ENCODE data around the gene ZC3H8. TPM values are rescaled to one million over a fixed set of nuclear protein-coding genes. Genes with fewer than 3 reads are reported as not detected.
"Not testable (repeated sequence)": the region's sequence is repeated elsewhere in the genome, so short reads cannot be mapped to it uniquely, and the experiment has no call there.

The ZC3H8 gene
- 31.8 and 33.4 TPM in 2 replicates for total RNA-seq

DNA sequence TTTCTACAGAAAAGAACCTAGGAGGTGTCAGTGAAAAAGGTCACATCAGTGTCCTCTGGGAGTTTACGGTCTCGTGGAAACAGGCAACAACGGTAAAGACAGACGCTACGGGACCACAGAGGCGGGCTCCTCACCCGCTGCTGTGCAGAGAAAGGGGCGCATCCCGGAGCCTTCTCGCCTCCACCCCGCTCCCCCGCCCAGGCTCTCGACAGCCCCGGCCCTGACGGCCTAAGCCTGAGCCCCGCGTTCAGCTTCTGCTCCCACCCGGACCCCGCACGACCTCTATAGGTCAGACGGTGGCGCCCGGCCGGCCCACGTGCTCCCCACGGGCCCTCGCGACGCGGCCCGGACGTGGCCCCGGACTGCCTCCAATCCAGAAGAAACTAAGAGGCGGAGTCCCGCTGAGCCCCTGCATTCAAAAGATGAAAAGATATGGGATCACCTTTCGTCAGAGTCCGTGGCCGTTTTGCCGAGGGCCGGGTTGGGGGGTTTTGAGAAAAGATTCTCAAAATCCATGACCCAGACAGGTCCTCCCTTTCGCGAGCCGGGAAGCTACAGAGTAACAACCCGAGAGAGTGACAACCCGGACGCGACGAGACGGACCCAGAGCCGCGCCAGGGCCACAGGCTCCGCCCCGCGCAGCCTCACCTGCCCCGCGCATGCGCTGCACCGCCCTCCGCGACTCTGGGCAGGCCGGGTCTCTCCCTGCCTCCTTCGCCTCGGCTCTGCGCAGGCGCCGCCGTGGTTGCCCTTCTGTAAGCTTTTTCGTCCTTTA is at the start of gene ZC3H8:
Gene ZC3H8, minus strand, starts transcription at position 577 of the 775 bp plus-strand sequence. Its CDS starts 61 bp downstream, at position 516.
- H3K4me3 Mint-ChIP-seq (ENCODE audit: low read depth): peak within 1 kb of the TSS; percentile 31
- peaks cover 6% of the 10 kb centered on the region for H3K36me3 Mint-ChIP-seq (ENCODE audit: low read depth)
- peak within 1 kb of the TSS; percentile 91 for H3K27ac Mint-ChIP-seq
- intact Hi-C loops (cut with micrococcal nuclease): loop anchor here (1.0 to 10.0 kb wide), 7 partner anchors 21 to 370 kb away; partner anchors contain the start of genes ANAPC1, CHCHD5, POLR1B and TMEM87B
- no peaks in the 10 kb centered on the region for H3K9me3 Mint-ChIP-seq
- peak; percentile 95 for DNase-seq (ENCODE audit: low spot score)
- no peaks in the 10 kb centered on the region for H3K27me3 Mint-ChIP-seq (ENCODE audit: low read depth)
- peaks cover 24% of the 10 kb centered on the region for H3K4me1 Mint-ChIP-seq (ENCODE audit: low read depth)

GRCh38 chr2:112304298-112304941 is 49.6 kb upstream of the ZC3H8 start:
- no peak for DNase-seq (ENCODE audit: low spot score)
- H3K36me3 Mint-ChIP-seq (ENCODE audit: low read depth): peaks cover 40% of the 10 kb centered on the region
- H3K27ac Mint-ChIP-seq: peak overlapping the region; percentile 34
- H3K4me3 Mint-ChIP-seq (ENCODE audit: low read depth): no peak overlapping the region
- intact Hi-C loops (cut with micrococcal nuclease): no loop called here
- no peaks in the 10 kb centered on the region for H3K9me3 Mint-ChIP-seq
- H3K4me1 Mint-ChIP-seq (ENCODE audit: low read depth): peaks cover 4% of the 10 kb centered on the region
- H3K27me3 Mint-ChIP-seq (ENCODE audit: low read depth): no peaks in the 10 kb centered on the region

DNA sequence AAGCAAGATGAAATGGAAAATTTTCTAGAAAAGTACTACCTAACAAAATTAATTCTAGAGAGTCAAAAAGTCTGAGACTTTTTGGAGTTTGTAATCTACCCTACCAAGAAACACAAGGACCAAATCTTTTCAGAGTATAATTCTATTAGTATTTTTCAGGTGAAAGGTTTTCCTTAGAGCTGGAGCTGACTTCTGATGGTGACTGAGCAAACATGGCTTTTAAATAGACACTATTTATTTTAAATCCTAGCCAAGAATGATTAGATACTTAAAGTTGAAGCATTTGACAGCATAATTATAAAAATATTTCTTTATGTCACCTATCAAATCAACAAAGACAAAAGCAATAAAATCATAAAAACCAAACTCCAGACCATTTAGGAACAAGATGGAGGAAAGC is 47.1 kb upstream of the ZC3H8 start:
- intact Hi-C loops (cut with micrococcal nuclease): no loop called here
- Mint-ChIP-seq H3K4me3 (ENCODE audit: low read depth) (no peak overlapping the region), H3K36me3 (ENCODE audit: low read depth) (peaks cover 34% of the 10 kb centered on the region), H3K27me3 (ENCODE audit: low read depth) (no peaks in the 10 kb centered on the region), H3K4me1 (ENCODE audit: low read depth) (peaks cover 4% of the 10 kb centered on the region), H3K9me3 (no peaks in the 10 kb centered on the region), H3K27ac (no peak overlapping the region)
- DNase-seq (ENCODE audit: low spot score): no peak

DNA sequence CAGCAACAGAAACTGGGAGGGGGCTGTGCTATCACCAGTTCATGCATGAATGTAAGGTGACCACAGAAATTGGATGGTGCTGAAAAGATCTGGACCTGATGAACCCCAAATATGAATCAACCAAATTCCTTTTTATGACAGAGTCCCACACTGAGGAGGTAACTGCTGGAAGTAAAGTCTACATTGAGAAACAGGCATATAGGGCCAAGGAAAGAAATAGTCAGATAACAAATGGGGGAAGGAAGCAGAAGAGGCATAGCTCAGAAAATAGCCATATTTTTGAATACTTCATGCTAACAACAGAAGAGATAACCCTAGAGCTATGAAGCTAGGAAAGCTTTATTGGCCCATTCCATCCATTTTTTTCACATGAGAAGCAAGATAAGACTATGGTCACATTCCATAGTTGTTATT is 46.3 kb upstream of the ZC3H8 start:
- DNase-seq (ENCODE audit: low spot score): no peak
- Mint-ChIP-seq H3K9me3 (no peaks in the 10 kb centered on the region), H3K27me3 (ENCODE audit: low read depth) (no peaks in the 10 kb centered on the region), H3K4me3 (ENCODE audit: low read depth) (no peak overlapping the region), H3K4me1 (ENCODE audit: low read depth) (peaks cover 4% of the 10 kb centered on the region), H3K36me3 (ENCODE audit: low read depth) (peaks cover 34% of the 10 kb centered on the region), H3K27ac (no peak overlapping the region)
- intact Hi-C loops (cut with micrococcal nuclease): no loop called here

DNA sequence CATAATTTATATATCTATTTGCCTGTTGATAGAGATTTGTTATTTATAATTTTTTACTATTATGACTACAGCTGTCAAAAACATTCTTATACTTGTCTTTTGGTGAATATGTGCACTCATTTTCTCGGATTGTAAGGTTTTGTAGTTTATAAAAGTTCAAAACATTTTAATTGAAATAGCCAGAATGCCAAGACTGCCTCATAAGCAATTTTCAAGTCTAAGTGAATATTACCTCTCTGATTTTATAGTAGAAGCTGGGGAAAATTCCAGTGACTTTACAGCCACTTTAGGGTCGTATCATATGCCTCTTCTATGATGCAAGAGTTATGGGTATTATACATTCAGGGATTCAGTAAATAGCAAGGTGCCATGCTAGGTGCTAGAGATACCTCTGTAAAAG is 41.6 kb upstream of the ZC3H8 start:
- H3K9me3 Mint-ChIP-seq: no peaks in the 10 kb centered on the region
- DNase-seq (ENCODE audit: low spot score): no peak
- H3K4me1 Mint-ChIP-seq (ENCODE audit: low read depth): peaks cover 1% of the 10 kb centered on the region
- H3K27ac Mint-ChIP-seq: no peak overlapping the region
- H3K27me3 Mint-ChIP-seq (ENCODE audit: low read depth): no peaks in the 10 kb centered on the region
- intact Hi-C loops (cut with micrococcal nuclease): no loop called here
- H3K4me3 Mint-ChIP-seq (ENCODE audit: low read depth): no peak overlapping the region
- H3K36me3 Mint-ChIP-seq (ENCODE audit: low read depth): peaks cover 14% of the 10 kb centered on the region

GRCh38 chr2:112295407-112296078 is 40.7 kb upstream of the ZC3H8 start:
- intact Hi-C loops (cut with micrococcal nuclease): no loop called here
- Mint-ChIP-seq H3K27ac (no peak overlapping the region), H3K36me3 (ENCODE audit: low read depth) (peaks cover 6% of the 10 kb centered on the region)

GRCh38 chr2:112293636-112294401 is 39.0 kb upstream of the ZC3H8 start:
- Mint-ChIP-seq H3K4me3 (ENCODE audit: low read depth) (no peak overlapping the region), H3K27me3 (ENCODE audit: low read depth) (no peaks in the 10 kb centered on the region), H3K36me3 (ENCODE audit: low read depth) (no peaks in the 10 kb centered on the region), H3K27ac (no peak overlapping the region), H3K9me3 (no peaks in the 10 kb centered on the region), H3K4me1 (ENCODE audit: low read depth) (peaks cover 1% of the 10 kb centered on the region)
- intact Hi-C loops (cut with micrococcal nuclease): no loop called here
- DNase-seq (ENCODE audit: low spot score): no peak

More at GRCh38 chr2:112295407-112296078, 40.7 kb upstream of the ZC3H8 start:
- no peak overlapping the region for H3K4me3 Mint-ChIP-seq (ENCODE audit: low read depth)
- DNase-seq (ENCODE audit: low spot score): no peak
- no peaks in the 10 kb centered on the region for H3K9me3 Mint-ChIP-seq
- H3K27me3 Mint-ChIP-seq (ENCODE audit: low read depth): no peaks in the 10 kb centered on the region
- peaks cover 1% of the 10 kb centered on the region for H3K4me1 Mint-ChIP-seq (ENCODE audit: low read depth)

DNA sequence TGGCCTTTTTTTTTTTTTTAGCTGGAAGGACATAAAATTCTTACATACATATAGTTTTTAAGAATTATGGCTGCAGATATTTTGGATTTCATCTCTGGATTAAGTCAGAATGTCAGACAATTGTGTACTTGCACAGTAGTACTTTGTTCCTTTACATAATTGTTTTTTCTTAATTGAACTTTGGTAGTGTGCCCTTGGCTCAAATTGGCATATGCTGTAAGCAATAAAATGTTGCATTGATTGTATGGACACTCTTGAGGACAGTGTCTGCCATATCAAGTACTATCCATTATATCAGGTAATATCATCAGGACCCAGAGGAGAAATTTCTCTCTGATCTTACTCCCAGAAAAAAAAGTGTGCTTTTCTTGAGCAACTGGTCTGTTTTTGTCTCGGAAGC is 35.8 kb upstream of the ZC3H8 start:
- Mint-ChIP-seq H3K36me3 (ENCODE audit: low read depth) (no peaks in the 10 kb centered on the region), H3K4me1 (ENCODE audit: low read depth) (peaks cover 1% of the 10 kb centered on the region), H3K9me3 (no peaks in the 10 kb centered on the region), H3K4me3 (ENCODE audit: low read depth) (no peak overlapping the region), H3K27me3 (ENCODE audit: low read depth) (no peaks in the 10 kb centered on the region), H3K27ac (no peak overlapping the region)
- no peak for DNase-seq (ENCODE audit: low spot score)
- intact Hi-C loops (cut with micrococcal nuclease): no loop called here

- intact Hi-C loops (cut with micrococcal nuclease): no loop called here
- Mint-ChIP-seq H3K4me3 (ENCODE audit: low read depth) (no peak overlapping the region), H3K4me1 (ENCODE audit: low read depth) (peaks cover 1% of the 10 kb centered on the region), H3K27ac (no peak overlapping the region), H3K9me3 (no peaks in the 10 kb centered on the region), H3K27me3 (ENCODE audit: low read depth) (no peaks in the 10 kb centered on the region), H3K36me3 (ENCODE audit: low read depth) (no peaks in the 10 kb centered on the region)
- no peak for DNase-seq (ENCODE audit: low spot score)
These were observed 35.2 kb upstream of the ZC3H8 start for GRCh38 chr2:112290088-112290487.

GRCh38 chr2:112283535-112283934 is 28.7 kb upstream of the ZC3H8 start:
- H3K4me1 Mint-ChIP-seq (ENCODE audit: low read depth); H3K36me3 Mint-ChIP-seq (ENCODE audit: low read depth); H3K27me3 Mint-ChIP-seq (ENCODE audit: low read depth); H3K4me3 Mint-ChIP-seq (ENCODE audit: low read depth); H3K9me3 Mint-ChIP-seq; DNase-seq (ENCODE audit: low spot score); H3K27ac Mint-ChIP-seq; intact Hi-C loops (cut with micrococcal nuclease): not testable (repeated sequence)

DNA sequence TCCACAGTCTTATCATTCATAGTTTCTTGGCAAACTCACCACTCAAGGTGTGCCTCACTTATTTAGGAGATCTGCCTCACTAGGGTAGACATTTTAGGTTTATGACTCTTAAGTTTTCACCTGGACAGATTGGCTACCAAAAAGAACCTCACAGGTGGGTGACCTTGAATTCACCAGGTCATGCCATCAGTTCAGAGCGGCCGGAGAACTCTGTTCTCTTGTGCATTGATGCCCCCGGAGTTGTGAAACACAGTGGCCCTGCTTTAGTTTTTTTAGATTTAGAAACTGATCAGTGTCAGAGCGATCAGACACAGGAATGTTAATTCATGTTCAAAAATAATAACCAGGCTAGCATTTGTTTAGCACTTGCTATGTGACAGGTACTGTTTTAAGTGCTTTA is 27.2 kb upstream of the ZC3H8 start:
- intact Hi-C loops (cut with micrococcal nuclease); DNase-seq (ENCODE audit: low spot score); H3K27me3 Mint-ChIP-seq (ENCODE audit: low read depth); H3K36me3 Mint-ChIP-seq (ENCODE audit: low read depth); H3K9me3 Mint-ChIP-seq; H3K4me1 Mint-ChIP-seq (ENCODE audit: low read depth); H3K27ac Mint-ChIP-seq; H3K4me3 Mint-ChIP-seq (ENCODE audit: low read depth): not testable (repeated sequence)

DNA sequence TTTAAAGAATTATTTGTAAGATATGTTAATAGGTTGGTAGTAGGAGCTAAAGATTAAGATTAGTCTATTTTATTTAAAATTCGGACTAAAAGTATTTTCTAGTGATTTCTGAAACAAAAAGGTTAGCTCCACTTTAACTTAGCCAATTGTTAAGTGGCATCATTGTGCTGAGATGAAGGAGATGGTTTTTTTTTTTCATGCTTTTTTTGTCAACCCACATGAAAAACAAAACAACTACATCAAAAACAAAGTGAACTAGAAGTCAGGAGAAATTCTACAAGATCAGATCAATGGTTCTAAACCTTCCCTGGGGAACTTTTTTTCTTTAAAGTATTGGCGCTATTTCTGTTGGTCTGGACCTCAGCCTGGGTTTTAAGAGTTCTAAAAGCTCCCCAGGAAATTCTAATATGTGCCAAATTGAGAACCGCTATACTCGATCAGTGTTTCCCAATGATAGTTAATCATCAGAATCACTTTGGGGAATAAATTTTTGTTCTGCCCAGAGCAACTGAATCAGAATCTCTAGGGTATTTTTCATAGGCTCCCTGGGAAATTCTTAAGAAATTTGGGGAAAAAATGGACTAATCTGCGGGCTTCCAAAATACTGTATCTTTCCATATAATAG is 22.9 kb upstream of the ZC3H8 start:
- Mint-ChIP-seq H3K9me3 (no peaks in the 10 kb centered on the region), H3K36me3 (ENCODE audit: low read depth) (no peaks in the 10 kb centered on the region), H3K27ac (no peak overlapping the region), H3K4me1 (ENCODE audit: low read depth) (peaks cover 10% of the 10 kb centered on the region), H3K27me3 (ENCODE audit: low read depth) (no peaks in the 10 kb centered on the region), H3K4me3 (ENCODE audit: low read depth) (no peak overlapping the region)
- no peak for DNase-seq (ENCODE audit: low spot score)
- intact Hi-C loops (cut with micrococcal nuclease): loop anchor here (5.0 kb wide), 3 partner anchors 205 to 395 kb away; partner anchors contain the start of genes ANAPC1, CHCHD5 and TTL

Data from activated T-helper 2 cell treated with anti-CD3 and anti-CD28 coated beads, Interferon-gamma antibody, Interleukin-2, Interleukin-4, amounts not matched to agents 10 μg/mL and 5 μg/mL and 100 μg/mL, durations not matched to agents 14 hours and 24 hours and 36 hours (primary cell).